Neural crest cell (in vitro differentiated cells): ENCODE data around the gene SNAI1. TPM values are rescaled to one million over a fixed set of nuclear protein-coding genes. Genes with fewer than 3 reads are reported as not detected.

Experiments used
- DNase-seq: peaks from one replicate; pipeline ENCODE4 v3.0.0; 2021; ENCODE audit warnings: low read depth, mixed read lengths, low spot score
- H3K27ac Mint-ChIP-seq: one replicate; pipeline ENCODE4 v1.8.0; 2021; ENCODE audit warnings: mild to moderate bottlenecking, mixed read lengths; ENCODE audit not compliant: unreplicated experiment
- H3K27me3 Mint-ChIP-seq: 2 replicates; pipeline ENCODE4 v1.8.0; 2021; ENCODE audit warnings: low read depth, mild to moderate bottlenecking, mixed read lengths
- H3K36me3 Mint-ChIP-seq: 2 replicates; pipeline ENCODE4 v1.8.0; 2021; ENCODE audit warnings: low read depth, mild to moderate bottlenecking, mixed read lengths
- H3K4me1 Mint-ChIP-seq: 2 replicates; pipeline ENCODE4 v1.8.0; 2021; ENCODE audit warnings: mixed read lengths
- H3K4me3 Mint-ChIP-seq: one replicate; pipeline ENCODE4 v1.8.0; 2021; ENCODE audit warnings: mild to moderate bottlenecking, mixed read lengths
- H3K9me3 Mint-ChIP-seq: 2 replicates; pipeline ENCODE4 v1.8.0; 2021; ENCODE audit warnings: mixed read lengths
- total RNA-seq: library from RNA; stranded (reverse); gene quantifications from 2 replicates; pipeline ENCODE4 v1.2.1, GENCODE V29; 2021
- TF ChIP-seq, protein P1 (sequence below): fragments of 200-600 bp; sonication (generic); conservative IDR thresholded peaks from 2 replicates; pipeline ENCODE4 v1.5.0; 2021; ENCODE audit warnings: antibody characterized with exemption, mild to moderate bottlenecking

Gene SNAI1
- total RNA-seq, 1 donor from 2014 or later: 12.5 TPM

DNA sequence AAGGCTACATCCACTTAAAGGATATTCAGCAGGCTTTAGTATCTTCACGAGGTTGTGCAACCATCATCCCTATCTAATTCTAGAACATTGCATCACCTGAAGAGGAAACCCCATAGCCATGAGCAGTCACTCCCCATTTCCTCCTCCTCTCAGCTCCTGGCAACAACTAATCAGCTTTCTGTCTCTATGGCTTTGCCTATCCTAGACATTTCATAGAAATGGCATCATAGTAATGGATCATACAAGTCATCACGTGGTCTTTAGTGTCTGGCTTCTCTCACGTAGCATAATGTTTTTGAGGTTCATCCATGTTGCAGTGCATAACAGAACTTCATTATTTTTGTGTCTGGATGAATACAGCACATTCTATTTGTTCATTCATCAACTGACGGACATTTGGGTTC lies 20.5 kb downstream of the SNAI1 start:
- TF ChIP-seq, protein P1, sequence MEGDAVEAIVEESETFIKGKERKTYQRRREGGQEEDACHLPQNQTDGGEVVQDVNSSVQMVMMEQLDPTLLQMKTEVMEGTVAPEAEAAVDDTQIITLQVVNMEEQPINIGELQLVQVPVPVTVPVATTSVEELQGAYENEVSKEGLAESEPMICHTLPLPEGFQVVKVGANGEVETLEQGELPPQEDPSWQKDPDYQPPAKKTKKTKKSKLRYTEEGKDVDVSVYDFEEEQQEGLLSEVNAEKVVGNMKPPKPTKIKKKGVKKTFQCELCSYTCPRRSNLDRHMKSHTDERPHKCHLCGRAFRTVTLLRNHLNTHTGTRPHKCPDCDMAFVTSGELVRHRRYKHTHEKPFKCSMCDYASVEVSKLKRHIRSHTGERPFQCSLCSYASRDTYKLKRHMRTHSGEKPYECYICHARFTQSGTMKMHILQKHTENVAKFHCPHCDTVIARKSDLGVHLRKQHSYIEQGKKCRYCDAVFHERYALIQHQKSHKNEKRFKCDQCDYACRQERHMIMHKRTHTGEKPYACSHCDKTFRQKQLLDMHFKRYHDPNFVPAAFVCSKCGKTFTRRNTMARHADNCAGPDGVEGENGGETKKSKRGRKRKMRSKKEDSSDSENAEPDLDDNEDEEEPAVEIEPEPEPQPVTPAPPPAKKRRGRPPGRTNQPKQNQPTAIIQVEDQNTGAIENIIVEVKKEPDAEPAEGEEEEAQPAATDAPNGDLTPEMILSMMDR: no peak
- Mint-ChIP-seq H3K36me3 (no peaks in the 10 kb centered on the region), H3K27me3 (no peaks in the 10 kb centered on the region), H3K4me3 (no peak overlapping the region), H3K4me1 (peaks cover 16% of the 10 kb centered on the region), H3K27ac (no peak overlapping the region), H3K9me3 (no peaks in the 10 kb centered on the region)
- DNase-seq: no peak

DNA sequence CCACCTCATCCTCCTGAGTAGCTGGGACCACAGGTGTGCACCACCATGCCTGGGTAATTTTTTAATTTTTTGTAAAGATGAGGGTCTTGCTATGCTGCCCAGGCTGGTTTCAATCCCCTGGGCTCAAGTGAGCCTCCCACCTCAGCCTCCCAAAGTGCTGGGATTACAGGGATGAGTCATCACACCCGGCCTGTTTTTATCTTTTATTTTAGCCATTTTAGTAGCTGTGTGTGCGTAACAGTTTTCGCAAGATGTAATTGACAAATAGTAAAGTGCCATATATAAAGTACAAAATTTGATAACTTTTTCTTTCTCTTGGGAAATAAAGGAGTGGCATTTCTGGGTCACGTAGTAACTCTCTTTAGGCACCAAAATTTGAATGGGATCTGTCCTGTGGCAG lies 21.4 kb downstream of the SNAI1 start:
- Mint-ChIP-seq H3K4me1 (peaks cover 14% of the 10 kb centered on the region), H3K9me3 (no peaks in the 10 kb centered on the region), H3K27me3 (no peaks in the 10 kb centered on the region), H3K4me3 (no peak overlapping the region), H3K27ac (no peak overlapping the region), H3K36me3 (no peaks in the 10 kb centered on the region)
- no peak for DNase-seq
- TF ChIP-seq, protein P1: no peak

DNA sequence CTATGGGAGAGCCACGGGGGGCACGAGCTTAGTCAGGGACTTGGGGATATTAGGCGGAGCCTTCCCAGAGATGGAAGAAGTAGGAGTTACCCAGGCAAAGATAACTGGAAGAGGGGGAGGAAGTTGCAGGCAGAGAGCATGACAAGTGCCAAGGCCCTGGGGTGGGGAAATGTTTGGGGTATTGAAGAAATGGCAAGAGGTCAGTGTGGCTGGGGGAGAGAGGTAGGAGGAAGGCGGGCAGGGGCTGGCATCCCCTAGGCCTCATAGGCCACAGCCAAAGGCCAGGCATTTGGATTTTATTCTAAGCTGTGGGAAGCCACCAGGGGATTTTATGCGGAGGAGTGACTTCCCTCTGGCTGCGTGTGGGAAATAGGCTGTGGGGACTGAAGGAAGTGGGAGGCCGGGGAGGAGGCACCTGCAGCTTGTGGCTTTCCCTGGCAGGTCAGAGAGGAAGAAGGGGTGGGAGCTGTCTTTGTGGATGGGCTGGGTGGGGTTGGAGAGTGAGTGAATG lies 22.7 kb downstream of the SNAI1 start:
- Mint-ChIP-seq H3K27ac (no peak overlapping the region), H3K27me3 (peaks cover 4% of the 10 kb centered on the region), H3K9me3 (no peaks in the 10 kb centered on the region), H3K36me3 (no peaks in the 10 kb centered on the region), H3K4me1 (peaks cover 17% of the 10 kb centered on the region), H3K4me3 (no peak overlapping the region)
- no peak for DNase-seq
- TF ChIP-seq, protein P1: no peak

DNA sequence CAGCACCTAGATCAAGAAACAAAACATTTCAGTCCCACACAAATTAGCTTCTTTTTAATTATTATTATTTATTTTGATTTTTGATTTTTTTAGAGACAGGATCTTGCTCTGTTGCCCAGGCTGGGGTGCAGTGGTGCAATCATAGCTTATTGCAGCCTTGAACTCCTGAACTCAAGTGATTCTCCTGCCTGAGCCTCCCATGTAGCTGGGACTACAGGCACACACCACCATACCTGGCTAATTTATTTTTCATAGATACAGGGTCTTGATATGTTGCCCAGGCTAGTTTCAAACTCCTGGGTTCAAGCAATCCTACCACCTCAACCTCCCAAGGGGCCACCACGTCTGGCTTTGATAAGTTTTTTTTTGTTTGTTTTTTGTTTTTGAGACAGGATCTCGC lies 24.6 kb downstream of the SNAI1 start:
- peaks cover 4% of the 10 kb centered on the region for H3K27me3 Mint-ChIP-seq
- no peak for DNase-seq
- TF ChIP-seq, protein P1: no peak

DNA sequence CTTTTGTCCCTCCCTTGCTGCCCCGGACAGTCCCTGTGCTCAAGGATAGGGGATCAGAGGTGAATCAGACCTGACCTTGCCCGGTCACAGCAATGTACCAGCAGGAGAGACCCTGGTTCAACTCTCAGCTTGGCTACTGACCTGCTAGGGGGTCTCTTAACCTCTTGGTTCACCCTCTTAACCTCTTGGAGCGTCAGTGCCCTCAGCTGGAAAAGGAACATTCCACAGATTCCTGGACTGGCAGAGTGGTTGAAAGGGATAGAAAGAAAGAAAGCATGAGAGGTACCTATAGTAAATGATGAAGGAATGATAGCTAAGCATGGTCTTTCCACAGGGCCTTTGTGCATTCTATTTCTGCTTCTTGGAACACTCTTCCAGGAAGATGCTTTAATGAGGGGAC lies 25.2 kb downstream of the SNAI1 start:
- TF ChIP-seq, protein P1: no peak
- no peak overlapping the region for H3K27ac Mint-ChIP-seq
- no peaks in the 10 kb centered on the region for H3K36me3 Mint-ChIP-seq
- DNase-seq: no peak
- H3K9me3 Mint-ChIP-seq: no peaks in the 10 kb centered on the region
- H3K4me3 Mint-ChIP-seq: no peak overlapping the region
- peaks cover 16% of the 10 kb centered on the region for H3K4me1 Mint-ChIP-seq
- peaks cover 4% of the 10 kb centered on the region for H3K27me3 Mint-ChIP-seq

More for the DNA sequence above, 24.6 kb downstream of the SNAI1 start:
- no peaks in the 10 kb centered on the region for H3K36me3 Mint-ChIP-seq
- H3K27ac Mint-ChIP-seq: no peak overlapping the region
- no peaks in the 10 kb centered on the region for H3K9me3 Mint-ChIP-seq
- H3K4me1 Mint-ChIP-seq: peaks cover 13% of the 10 kb centered on the region
- H3K4me3 Mint-ChIP-seq: no peak overlapping the region
